HEK293 (cell line): ENCODE measurements around the gene RPS19BP1.
A peak's percentile ranks its signal among the peaks of the same experiment; 100 is the strongest.

Source experiments
- CTCF ChIP-seq: fragments of 450-650 bp; formaldehyde crosslinking; IDR thresholded peaks from 2 replicates; pipeline ENCODE4 v1.5.1; 2016; ENCODE audit warnings: missing biosample characterization, missing genetic modification characterization
- MZF1 ChIP-seq: fragments of 450-650 bp; formaldehyde crosslinking; IDR thresholded peaks from 2 replicates; pipeline ENCODE4 v1.5.1; 2017; ENCODE audit warnings: missing biosample characterization, missing genetic modification characterization, borderline replicate concordance
- RBAK ChIP-seq: fragments of 450-650 bp; formaldehyde crosslinking; IDR thresholded peaks from 2 replicates; pipeline ENCODE4 v1.5.1; 2016; ENCODE audit warnings: missing biosample characterization, missing genetic modification characterization
- WT1 ChIP-seq: fragments of 450-650 bp; formaldehyde crosslinking; IDR thresholded peaks from 2 replicates; pipeline ENCODE4 v1.5.1; 2016; ENCODE audit warnings: missing biosample characterization, missing genetic modification characterization
- ZNF701 ChIP-seq: fragments of 450-650 bp; formaldehyde crosslinking; IDR thresholded peaks from 2 replicates; pipeline ENCODE4 v1.5.1; 2016; ENCODE audit warnings: missing biosample characterization, missing genetic modification characterization
- TF ChIP-seq, protein P1 (sequence below): fragments of 450-650 bp; formaldehyde crosslinking; IDR thresholded peaks from 2 replicates; pipeline ENCODE4 v1.5.1; 2016; ENCODE audit warnings: missing biosample characterization, missing genetic modification characterization

DNA sequence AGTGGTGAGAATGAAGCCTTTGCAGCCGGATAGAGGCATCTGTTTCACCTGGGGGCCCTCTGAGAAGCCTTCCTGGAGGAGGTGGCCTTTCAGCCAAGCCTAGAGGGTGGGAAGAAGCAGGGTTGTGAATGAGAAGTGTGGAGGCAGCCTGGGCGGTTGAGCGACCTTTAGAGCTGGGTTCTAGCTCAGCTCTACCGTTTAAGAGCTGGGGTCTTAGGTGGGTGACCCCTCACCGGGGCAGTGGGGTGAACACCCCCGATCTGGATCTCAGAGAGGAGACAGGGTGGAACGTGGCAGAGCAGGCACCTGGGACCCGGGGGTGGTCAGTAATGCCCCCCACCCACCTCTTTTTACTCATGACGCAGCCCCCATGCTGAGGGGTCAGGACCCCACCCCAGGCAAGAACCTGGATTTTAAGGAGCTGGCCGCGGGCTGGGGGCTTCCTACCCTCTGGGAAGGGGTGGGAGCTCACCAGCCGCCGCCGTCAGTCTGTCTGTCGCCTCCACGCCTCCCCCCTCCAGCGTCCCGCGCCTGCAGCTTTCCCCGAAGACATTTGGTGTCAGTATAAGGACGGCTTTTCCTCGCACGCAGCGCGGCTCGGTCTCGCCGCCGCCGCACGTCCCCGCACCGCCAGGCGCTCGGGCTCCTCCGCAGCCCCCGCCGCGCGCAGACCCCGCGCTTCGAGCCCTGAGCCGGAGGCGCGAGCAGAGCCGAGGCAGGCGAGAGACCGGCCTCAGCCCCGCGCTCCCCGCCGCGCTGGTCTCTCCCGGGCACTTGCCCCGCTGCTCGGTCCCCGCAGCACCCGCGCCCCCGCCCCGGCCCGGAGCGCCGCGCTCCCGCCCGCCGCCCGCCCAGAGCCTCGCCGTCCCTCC, 24.7 kb upstream of the RPS19BP1 start:
- TF ChIP-seq, protein P1, sequence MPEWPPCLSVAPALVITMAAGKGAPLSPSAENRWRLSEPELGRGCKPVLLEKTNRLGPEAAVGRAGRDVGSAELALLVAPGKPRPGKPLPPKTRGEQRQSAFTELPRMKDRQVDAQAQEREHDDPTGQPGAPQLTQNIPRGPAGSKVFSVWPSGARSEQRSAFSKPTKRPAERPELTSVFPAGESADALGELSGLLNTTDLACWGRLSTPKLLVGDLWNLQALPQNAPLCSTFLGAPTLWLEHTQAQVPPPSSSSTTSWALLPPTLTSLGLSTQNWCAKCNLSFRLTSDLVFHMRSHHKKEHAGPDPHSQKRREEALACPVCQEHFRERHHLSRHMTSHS (tag by site-specific recombination) = no peak
- no peak for TF ChIP-seq RBAK (tag by site-specific recombination)
- peak; percentile 60; the same call in 1 of the 2 replicates for TF ChIP-seq CTCF
- TF ChIP-seq WT1 = no peak
- TF ChIP-seq MZF1 (tag by site-specific recombination) = no peak
- no peak for TF ChIP-seq ZNF701
